ENCODE data around the gene CAPN1. TPM values are rescaled to one million over a fixed set of nuclear protein-coding genes. Genes with fewer than 3 reads are reported as not detected.

CAPN1 gene
- 81.0 and 91.3 TPM in 2 replicates for total RNA-seq

GRCh38 chr11:65181569-65182257 lies at the start of gene CAPN1:
Gene CAPN1, plus strand, starts transcription at chr11:65181928. Its CDS starts 774 bp downstream, at chr11:65182702.

GRCh38 chr11:65134240-65134951 lies 47.3 kb upstream of the CAPN1 start, which contains the start of gene SYVN1:
Gene SYVN1, minus strand, starts transcription at chr11:65134519. Its CDS starts 918 bp downstream, at chr11:65133601.

GRCh38 chr11:65170058-65170534 lies 11.6 kb upstream of the CAPN1 start, which contains the start of gene SPDYC:
Gene SPDYC, plus strand, starts transcription at chr11:65170233. Its CDS starts 1,125 bp downstream, at chr11:65171358.

Other genes with a start within 250 kb of the CAPN1 start
- not detected in 2 replicates for gene GPHA2, start 246.0 kb upstream of the CAPN1 start, total RNA-seq
- not detected in 2 replicates for gene MAJIN, start 209.8 kb upstream of the CAPN1 start, total RNA-seq
- 0.36 and 0.75 TPM in 2 replicates for gene BATF2, start 185.0 kb upstream of the CAPN1 start, total RNA-seq
- 88.1 and 122 TPM in 2 replicates for gene ARL2, start 167.8 kb upstream of the CAPN1 start, total RNA-seq
- 11.2 and 14.8 TPM in 2 replicates for gene SNX15, start 154.5 kb upstream of the CAPN1 start, total RNA-seq
- 9.9 and 11.4 TPM in 2 replicates for gene SAC3D1, start 140.7 kb upstream of the CAPN1 start, total RNA-seq
- 6.1 and 12.3 TPM in 2 replicates for gene NAALADL1, start 123.4 kb upstream of the CAPN1 start, total RNA-seq
- gene CDCA5, start 97.9 kb upstream of the CAPN1 start, total RNA-seq = 4.2 and 7.7 TPM in 2 replicates
- gene ZFPL1, start 97.7 kb upstream of the CAPN1 start, total RNA-seq = 25.0 and 28.2 TPM in 2 replicates
- 193 and 216 TPM in 2 replicates for gene VPS51, start 85.7 kb upstream of the CAPN1 start, total RNA-seq
- gene TM7SF2, start 70.1 kb upstream of the CAPN1 start, total RNA-seq = 8.0 and 10.9 TPM in 2 replicates
- 7.1 and 9.4 TPM in 2 replicates for gene ZNHIT2, start 64.2 kb upstream of the CAPN1 start, total RNA-seq
- 535 and 549 TPM in 2 replicates for gene FAU, start 59.8 kb upstream of the CAPN1 start, total RNA-seq
- 31.3 and 37.8 TPM in 2 replicates for gene MRPL49, start 59.6 kb upstream of the CAPN1 start, total RNA-seq
- gene SYVN1, start 47.4 kb upstream of the CAPN1 start, total RNA-seq = 5.5 and 12.2 TPM in 2 replicates
- not detected in 2 replicates for gene SPDYC, start 11.7 kb upstream of the CAPN1 start, total RNA-seq
- gene POLA2, start 80.0 kb downstream of the CAPN1 start, total RNA-seq = 5.9 and 6.7 TPM in 2 replicates
- 17.4 and 19.1 TPM in 2 replicates for gene CDC42EP2, start 132.9 kb downstream of the CAPN1 start, total RNA-seq
- gene DPF2, start 151.9 kb downstream of the CAPN1 start, total RNA-seq = 24.2 and 27.9 TPM in 2 replicates
- 0.09 and 0.27 TPM in 2 replicates for gene TIGD3, start 172.8 kb downstream of the CAPN1 start, total RNA-seq
- 0.75 and 0.90 TPM in 2 replicates for gene SLC25A45, start 200.7 kb downstream of the CAPN1 start, total RNA-seq
- 57.5 and 58.2 TPM in 2 replicates for gene FRMD8, start 204.7 kb downstream of the CAPN1 start, total RNA-seq
- gene NEAT1, start 240.9 kb downstream of the CAPN1 start, total RNA-seq = 78.3 and 264 TPM in 2 replicates